A549 (cell line): ENCODE data around the gene ALDH1A2. TPM values are rescaled to one million over a fixed set of nuclear protein-coding genes. Genes with fewer than 3 reads are reported as not detected.

Source experiments
- ATAC-seq, 2 experiments: fragments of 200-7000 bp in 1 of 2; fragments of >200 bp in 1 of 2; cut with Nextera tagmentation in 1 of 2; cut with Tn5 transposase in 1 of 2; 3 replicates each; pipeline versions ENCODE4 v1.8.0 to v1.9.1; 2018 to 2020; ENCODE audit warnings: mild to moderate bottlenecking in 1 of 2, moderate library complexity in 1 of 2
- CTCF ChIA-PET: fragments of 300-600 bp; sonication (Branson Sonifier 250); formaldehyde crosslinking; extraction: SDS; loops from one replicate; lab custom pipeline; 2021; ENCODE audit warnings: antibody characterized with exemption, inconsistent platforms; lab: Yijun Ruan, JAX
- POLR2A ChIA-PET: fragments of 350-600 bp; formaldehyde crosslinking; extraction: SDS; loops from one replicate; lab custom pipeline; 2021; ENCODE audit warnings: antibody characterized with exemption, inconsistent platforms; lab: Yijun Ruan, JAX
- DNase-seq, 2 experiments: peaks; one replicate each; pipeline versions ENCODE4 v3.0.0 to v3.0.0-alpha.2; 2011 to 2016; ENCODE audit warnings: low read depth in 1 of 2, low spot score in 1 of 2
- FAIRE-seq: peaks from 2 replicates; lab custom pipeline; 2011; peaks lifted over from hg19 to GRCh38; lab: Jason Lieb, UNC
- H3K27ac ChIP-seq, 2 experiments: fragments of >200 bp; sonication (Bioruptor Twin); formaldehyde crosslinking; 3 replicates each; pipeline ENCODE4 v1.5.1; 2016 to 2017
- H3K4me1 ChIP-seq: fragments of >200 bp; sonication (Bioruptor Twin); formaldehyde crosslinking; 3 replicates; pipeline ENCODE4 v1.6.1; 2016
- H3K4me2 ChIP-seq: fragments of >200 bp; sonication (Bioruptor Twin); formaldehyde crosslinking; 3 replicates; pipeline ENCODE4 v1.6.1; 2016
- H3K4me3 ChIP-seq: fragments of >200 bp; sonication (Bioruptor Twin); formaldehyde crosslinking; 3 replicates; pipeline ENCODE4 v1.5.1; 2016
- H3K9me3 ChIP-seq: fragments of >200 bp; sonication (Bioruptor Twin); formaldehyde crosslinking; 3 replicates; pipeline ENCODE4 v1.6.1; 2016
- CBX2 ChIP-seq: fragments of 200-600 bp; sonication (generic); IDR thresholded peaks from 2 replicates; pipeline ENCODE4 v1.6.1; 2016; ENCODE audit warnings: low read depth, mild to moderate bottlenecking, borderline replicate concordance
- CBX8 ChIP-seq: fragments of 200-600 bp; sonication (generic); IDR thresholded peaks from 2 replicates; pipeline ENCODE4 v1.6.1; 2016
- CTCF ChIP-seq: fragments of >200 bp; sonication (Bioruptor Twin); formaldehyde crosslinking; IDR thresholded peaks from 3 replicates; pipeline ENCODE4 v1.5.1; 2016
- EHF ChIP-seq: fragments of 250-450 bp; sonication (Bioruptor Pico); IDR thresholded peaks from 2 replicates; pipeline ENCODE4 v1.5.0; 2020; ENCODE audit warnings: mild to moderate bottlenecking
- GATA3 ChIP-seq: IDR thresholded peaks from 2 replicates; pipeline ENCODE4 v1.6.1; 2012; ENCODE audit warnings: borderline replicate concordance
- HEYL ChIP-seq: fragments of 250-450 bp; sonication (Bioruptor Pico); IDR thresholded peaks from 2 replicates; pipeline ENCODE4 v1.8.0; 2021; ENCODE audit warnings: mild to moderate bottlenecking, moderate library complexity
- HOXA7 ChIP-seq: fragments of 250-450 bp; sonication (Bioruptor Pico); IDR thresholded peaks from 2 replicates; pipeline ENCODE4 v1.5.0; 2020; ENCODE audit warnings: mild to moderate bottlenecking, moderate library complexity
- HOXB13 ChIP-seq: fragments of 250-450 bp; sonication (Bioruptor Pico); IDR thresholded peaks from 2 replicates; pipeline ENCODE4 v1.5.0; 2020; ENCODE audit warnings: low read depth, mild to moderate bottlenecking, moderate library complexity
- JUNB ChIP-seq: fragments of >200 bp; sonication (Bioruptor Twin); formaldehyde crosslinking; IDR thresholded peaks from 2 replicates; pipeline ENCODE4 v1.6.1; 2016
- MAFK ChIP-seq: fragments of 450-650 bp; IDR thresholded peaks from 2 replicates; pipeline ENCODE4 v1.6.1; 2014; ENCODE audit not compliant: partially characterized antibody
- MYC ChIP-seq: IDR thresholded peaks from 2 replicates; pipeline ENCODE4 v1.6.1; 2012; ENCODE audit warnings: mild to moderate bottlenecking, inconsistent platforms, low read length, improper control_type of control experiment, borderline replicate concordance
- NFE2L2 ChIP-seq: fragments of 150-350 bp; conservative IDR thresholded peaks from 2 replicates; pipeline ENCODE4 v1.6.1; 2014; ENCODE audit warnings: low read length
- POLR2AphosphoS2 ChIP-seq: conservative IDR thresholded peaks from 2 replicates; pipeline ENCODE4 v1.6.1; 2012; ENCODE audit warnings: low read length, improper control_type of control experiment, inconsistent platforms
- RARB ChIP-seq: fragments of 250-450 bp; sonication (Bioruptor Pico); IDR thresholded peaks from 2 replicates; pipeline ENCODE4 v1.8.0; 2021; ENCODE audit warnings: mild to moderate bottlenecking, moderate library complexity
- RCOR1 ChIP-seq: fragments of 150-350 bp; IDR thresholded peaks from 2 replicates; pipeline ENCODE4 v1.6.1; 2014; ENCODE audit warnings: antibody characterized with exemption, low read length, low read depth
- REST ChIP-seq: fragments of 200-600 bp; sonication (generic); IDR thresholded peaks from 2 replicates; pipeline ENCODE4 v1.6.1; 2016; ENCODE audit warnings: antibody characterized with exemption, mild to moderate bottlenecking, moderate library complexity
- USF2 ChIP-seq: fragments of 450-650 bp; IDR thresholded peaks from 2 replicates; pipeline ENCODE4 v1.6.1; 2014; ENCODE audit warnings: antibody characterized with exemption
- ZC3H11A ChIP-seq: fragments of 450-650 bp; IDR thresholded peaks from 2 replicates; pipeline ENCODE4 v1.6.1; 2014; ENCODE audit warnings: antibody characterized with exemption, mild to moderate bottlenecking
- ZSCAN20 ChIP-seq: fragments of 250-450 bp; sonication (Bioruptor Pico); IDR thresholded peaks from 2 replicates; pipeline ENCODE4 v1.8.0; 2022; ENCODE audit warnings: mild to moderate bottlenecking, moderate library complexity
- WGBS: methylation state at CpG from one replicate; pipeline ENCODE4 v1.1.6; 2017; ENCODE audit errors: missing lambda C conversion rate; 5-methylcytosine and 5-hydroxymethylcytosine counted together
- polyA plus RNA-seq, 4 experiments: library from polyadenylated mRNA; depleted of rRNA in 3 of 4; stranded (reverse); fragments of >200 nt; fragmentation: RNase III in 1 of 4; extraction: RNeasy Plus Mini Kit Qiagen cat#74134 plus additional on column Dnase treatment in 1 of 4; gene quantifications; 2 replicates in 3 of 4; 3 replicates in 1 of 4; pipeline ENCODE4 v1.2.3, GENCODE V29; 2011 to 2017

ALDH1A2 gene
- polyA plus RNA-seq, 2 of the 4 experiments (the other 2 are of a cell fraction) = 0.23 to 0.35 TPM

- no peaks in the 10 kb centered on the region for H3K4me1 ChIP-seq
- ChIA-PET CTCF (interaction anchor here (1.0 to 3.3 kb wide), 2 partner anchors 11 to 17 kb away, joined by 3 to 16 read pairs; no protein-coding TSS in a partner anchor), POLR2A (no interaction called here)
- 19% methylated on average over 4 of the region's 4 CpGs for WGBS
- peak; percentile 70 for TF ChIP-seq MAFK
- TF ChIP-seq HOXA7 (CRISPR knock-in tag) = no peak
- H3K4me3 ChIP-seq = no peak overlapping the region
- no peak for ATAC-seq
- H3K27ac ChIP-seq = no peak overlapping the region
- DNase-seq = no peak
- H3K9me3 ChIP-seq = no peaks in the 10 kb centered on the region
- no peak for FAIRE-seq
- H3K4me2 ChIP-seq = no peak overlapping the region
Measured at GRCh38 chr15:58053315-58054153, 12.0 kb downstream of the ALDH1A2 start.

- Histone ChIP-seq H3K27ac (no peak overlapping the region), H3K9me3 (no peaks in the 10 kb centered on the region), H3K4me1 (no peaks in the 10 kb centered on the region), H3K4me3 (no peak overlapping the region), H3K4me2 (no peak overlapping the region)
- no peak for FAIRE-seq
- 61% methylated on average over 5 of the region's 5 CpGs for WGBS
- ChIA-PET POLR2A (interaction anchor here (0.5 kb wide), 1 partner anchor 329 kb away, joined by 3 read pairs; no protein-coding TSS in a partner anchor), CTCF (interaction anchor here (1.1 to 1.6 kb wide), 3 partner anchors 9 to 18 kb away, joined by 3 to 8 read pairs (median 7); no protein-coding TSS in a partner anchor)
- DNase-seq = no peak
- no peak for TF ChIP-seq CBX2
- no peak for TF ChIP-seq NFE2L2
- TF ChIP-seq EHF = no peak
- TF ChIP-seq GATA3 = no peak
- TF ChIP-seq HEYL (CRISPR knock-in tag) = no peak
- no peak for TF ChIP-seq HOXA7 (CRISPR knock-in tag)
- TF ChIP-seq CTCF = no peak
- no peak for TF ChIP-seq HOXB13 (CRISPR knock-in tag)
- no peak for TF ChIP-seq JUNB
- no peak for TF ChIP-seq RARB (CRISPR knock-in tag)
- TF ChIP-seq REST = no peak
- no peak for TF ChIP-seq ZC3H11A
- no peak for TF ChIP-seq MYC
- no peak for TF ChIP-seq RCOR1
- TF ChIP-seq ZSCAN20 (CRISPR knock-in tag) = no peak
- TF ChIP-seq CBX8 = no peak
- TF ChIP-seq POLR2AphosphoS2 = no peak
- TF ChIP-seq USF2 = no peak
- no peak for ATAC-seq
Measured at GRCh38 chr15:58052334-58052733, 13.2 kb downstream of the ALDH1A2 start.
